Stimulated activated naive CD8-positive, alpha-beta T cell treated with anti-CD3 and anti-CD28 coated beads, Interleukin-15, Interleukin-2, amounts not matched to agents 100 ng/mL and 50 ng/mL, for 24 hours (primary cell): ENCODE results near the gene ALB.

Experiments used
- H3K27ac Mint-ChIP-seq: one replicate; pipeline ENCODE4 v1.8.0; 2021; ENCODE audit warnings: mild to moderate bottlenecking, mixed read lengths
- H3K27me3 Mint-ChIP-seq: one replicate; pipeline ENCODE4 v1.8.0; 2021; ENCODE audit warnings: mixed read lengths
- H3K36me3 Mint-ChIP-seq: one replicate; pipeline ENCODE4 v1.8.0; 2021; ENCODE audit warnings: low read depth, mixed read lengths
- H3K4me1 Mint-ChIP-seq: one replicate; pipeline ENCODE4 v1.8.0; 2021; ENCODE audit warnings: low read depth, mixed read lengths
- H3K4me3 Mint-ChIP-seq: one replicate; pipeline ENCODE4 v1.8.0; 2021; ENCODE audit warnings: mild to moderate bottlenecking, mixed read lengths
- H3K9me3 Mint-ChIP-seq: one replicate; pipeline ENCODE4 v1.8.0; 2021; ENCODE audit warnings: mixed read lengths

Gene ALB

GRCh38 chr4:73396993-73397972 is 6.8 kb upstream of the ALB start:
- no peaks in the 10 kb centered on the region for H3K36me3 Mint-ChIP-seq
- H3K9me3 Mint-ChIP-seq: no peaks in the 10 kb centered on the region
- no peaks in the 10 kb centered on the region for H3K4me1 Mint-ChIP-seq
- H3K27ac Mint-ChIP-seq: no peak overlapping the region
- no peak overlapping the region for H3K4me3 Mint-ChIP-seq
- peaks cover 7% of the 10 kb centered on the region for H3K27me3 Mint-ChIP-seq

GRCh38 chr4:73401412-73401811 is 2.7 kb upstream of the ALB start:
- Mint-ChIP-seq H3K4me1 (no peaks in the 10 kb centered on the region), H3K9me3 (no peaks in the 10 kb centered on the region), H3K27ac (no peak overlapping the region), H3K27me3 (peaks cover 4% of the 10 kb centered on the region), H3K36me3 (no peaks in the 10 kb centered on the region), H3K4me3 (no peak overlapping the region)

- no peak overlapping the region for H3K4me3 Mint-ChIP-seq
- no peaks in the 10 kb centered on the region for H3K4me1 Mint-ChIP-seq
- H3K27ac Mint-ChIP-seq: no peak overlapping the region
- no peaks in the 10 kb centered on the region for H3K36me3 Mint-ChIP-seq
- H3K9me3 Mint-ChIP-seq: no peaks in the 10 kb centered on the region
- H3K27me3 Mint-ChIP-seq: peaks cover 4% of the 10 kb centered on the region
Measured at GRCh38 chr4:73404457-73404856, 370 bp downstream of the ALB start.

GRCh38 chr4:73405138-73405537 is 1.1 kb downstream of the ALB start:
- H3K4me1 Mint-ChIP-seq: no peaks in the 10 kb centered on the region
- H3K36me3 Mint-ChIP-seq: no peaks in the 10 kb centered on the region
- H3K27me3 Mint-ChIP-seq: peaks cover 2% of the 10 kb centered on the region
- no peak overlapping the region for H3K27ac Mint-ChIP-seq
- H3K4me3 Mint-ChIP-seq: no peak overlapping the region
- no peaks in the 10 kb centered on the region for H3K9me3 Mint-ChIP-seq

GRCh38 chr4:73406548-73406875 is 2.4 kb downstream of the ALB start:
- H3K36me3 Mint-ChIP-seq: no peaks in the 10 kb centered on the region
- H3K4me1 Mint-ChIP-seq: no peaks in the 10 kb centered on the region
- H3K27ac Mint-ChIP-seq: no peak overlapping the region
- H3K9me3 Mint-ChIP-seq: no peaks in the 10 kb centered on the region
- no peaks in the 10 kb centered on the region for H3K27me3 Mint-ChIP-seq
- no peak overlapping the region for H3K4me3 Mint-ChIP-seq

GRCh38 chr4:73407227-73407673 is 3.2 kb downstream of the ALB start:
- H3K36me3 Mint-ChIP-seq: no peaks in the 10 kb centered on the region
- H3K27me3 Mint-ChIP-seq: no peaks in the 10 kb centered on the region
- H3K9me3 Mint-ChIP-seq: no peaks in the 10 kb centered on the region
- H3K4me3 Mint-ChIP-seq: no peak overlapping the region
- no peaks in the 10 kb centered on the region for H3K4me1 Mint-ChIP-seq
- no peak overlapping the region for H3K27ac Mint-ChIP-seq

- H3K36me3 Mint-ChIP-seq: no peaks in the 10 kb centered on the region
- no peaks in the 10 kb centered on the region for H3K9me3 Mint-ChIP-seq
- H3K27ac Mint-ChIP-seq: no peak overlapping the region
- no peaks in the 10 kb centered on the region for H3K4me1 Mint-ChIP-seq
- no peaks in the 10 kb centered on the region for H3K27me3 Mint-ChIP-seq
- H3K4me3 Mint-ChIP-seq: no peak overlapping the region
Measured at GRCh38 chr4:73408181-73408867, 4.2 kb downstream of the ALB start.

GRCh38 chr4:73409012-73409862 is 5.2 kb downstream of the ALB start:
- Mint-ChIP-seq H3K27ac (no peak overlapping the region), H3K9me3 (no peaks in the 10 kb centered on the region), H3K36me3 (no peaks in the 10 kb centered on the region), H3K4me3 (no peak overlapping the region), H3K27me3 (no peaks in the 10 kb centered on the region), H3K4me1 (no peaks in the 10 kb centered on the region)

GRCh38 chr4:73409978-73410548 is 6.0 kb downstream of the ALB start:
- Mint-ChIP-seq H3K36me3 (no peaks in the 10 kb centered on the region), H3K4me1 (no peaks in the 10 kb centered on the region), H3K27ac (no peak overlapping the region), H3K27me3 (no peaks in the 10 kb centered on the region), H3K9me3 (no peaks in the 10 kb centered on the region), H3K4me3 (no peak overlapping the region)

GRCh38 chr4:73410916-73411730 is 7.0 kb downstream of the ALB start:
- no peaks in the 10 kb centered on the region for H3K9me3 Mint-ChIP-seq
- no peak overlapping the region for H3K4me3 Mint-ChIP-seq
- no peak overlapping the region for H3K27ac Mint-ChIP-seq
- H3K4me1 Mint-ChIP-seq: no peaks in the 10 kb centered on the region
- H3K27me3 Mint-ChIP-seq: no peaks in the 10 kb centered on the region
- no peaks in the 10 kb centered on the region for H3K36me3 Mint-ChIP-seq

DNA sequence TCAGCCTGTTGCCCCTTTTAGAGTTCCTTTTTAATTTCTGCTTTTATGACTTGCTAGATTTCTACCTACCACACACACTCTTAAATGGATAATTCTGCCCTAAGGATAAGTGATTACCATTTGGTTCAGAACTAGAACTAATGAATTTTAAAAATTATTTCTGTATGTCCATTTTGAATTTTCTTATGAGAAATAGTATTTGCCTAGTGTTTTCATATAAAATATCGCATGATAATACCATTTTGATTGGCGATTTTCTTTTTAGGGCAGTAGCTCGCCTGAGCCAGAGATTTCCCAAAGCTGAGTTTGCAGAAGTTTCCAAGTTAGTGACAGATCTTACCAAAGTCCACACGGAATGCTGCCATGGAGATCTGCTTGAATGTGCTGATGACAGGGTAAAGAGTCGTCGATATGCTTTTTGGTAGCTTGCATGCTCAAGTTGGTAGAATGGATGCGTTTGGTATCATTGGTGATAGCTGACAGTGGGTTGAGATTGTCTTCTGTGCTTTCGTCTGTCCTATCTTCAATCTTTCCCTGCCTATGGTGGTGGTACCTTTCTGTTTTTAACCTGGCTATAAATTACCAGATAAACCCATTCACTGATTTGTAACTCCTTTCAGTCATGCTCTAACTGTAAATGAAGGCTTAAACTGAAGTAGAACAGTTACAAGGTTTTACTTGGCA is 7.8 kb downstream of the ALB start:
- no peaks in the 10 kb centered on the region for H3K27me3 Mint-ChIP-seq
- H3K36me3 Mint-ChIP-seq: no peaks in the 10 kb centered on the region
- no peak overlapping the region for H3K4me3 Mint-ChIP-seq
- no peaks in the 10 kb centered on the region for H3K4me1 Mint-ChIP-seq
- no peak overlapping the region for H3K27ac Mint-ChIP-seq
- H3K9me3 Mint-ChIP-seq: no peaks in the 10 kb centered on the region

GRCh38 chr4:73413294-73413755 is 9.2 kb downstream of the ALB start:
- Mint-ChIP-seq H3K9me3 (no peaks in the 10 kb centered on the region), H3K27me3 (no peaks in the 10 kb centered on the region), H3K4me1 (no peaks in the 10 kb centered on the region), H3K4me3 (no peak overlapping the region), H3K27ac (no peak overlapping the region), H3K36me3 (no peaks in the 10 kb centered on the region)

DNA sequence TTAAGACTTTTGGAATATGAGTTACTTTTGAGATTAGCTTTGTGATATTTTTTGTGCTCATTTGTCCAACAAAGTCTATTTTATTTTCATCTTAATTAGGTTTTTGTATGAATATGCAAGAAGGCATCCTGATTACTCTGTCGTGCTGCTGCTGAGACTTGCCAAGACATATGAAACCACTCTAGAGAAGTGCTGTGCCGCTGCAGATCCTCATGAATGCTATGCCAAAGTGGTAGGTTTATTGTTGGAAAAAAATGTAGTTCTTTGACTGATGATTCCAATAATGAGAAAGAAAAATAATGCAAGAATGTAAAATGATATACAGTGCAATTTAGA is 10.8 kb downstream of the ALB start:
- Mint-ChIP-seq H3K4me3 (no peak overlapping the region), H3K27ac (no peak overlapping the region), H3K4me1 (no peaks in the 10 kb centered on the region), H3K36me3 (no peaks in the 10 kb centered on the region), H3K9me3 (no peaks in the 10 kb centered on the region), H3K27me3 (no peaks in the 10 kb centered on the region)
